B cell (primary cell): ENCODE results near the gene SUSD4. TPM values are rescaled to one million over a fixed set of nuclear protein-coding genes. Genes with fewer than 3 reads are reported as not detected.

Source experiments
- ATAC-seq: fragments of 200-7000 bp; cut with Tn5 transposase; one replicate; pipeline ENCODE4 v1.10.0; 2021; ENCODE audit warnings: low read depth, mild to moderate bottlenecking, moderate number of reproducible peaks, moderate library complexity
- CTCF ChIA-PET: fragments of 350-600 bp; sonication (Branson Sonifier 250); formaldehyde crosslinking; loops from one replicate; lab custom pipeline; 2021; ENCODE audit warnings: antibody characterized with exemption, inconsistent platforms; lab: Charles Lee
- POLR2A ChIA-PET: fragments of 350-600 bp; sonication (Branson Sonifier 250); formaldehyde crosslinking; loops from one replicate; lab custom pipeline; 2021; ENCODE audit warnings: antibody characterized with exemption; lab: Charles Lee
- DNase-seq: peaks from one replicate; pipeline ENCODE4 v3.0.0; 2013
- H2AFZ ChIP-seq: 2 replicates; pipeline ENCODE4 v1.6.1; 2012; ENCODE audit warnings: mild to moderate bottlenecking, low read depth, low read length; ENCODE audit not compliant: insufficient read depth, poor library complexity, severe bottlenecking
- H3K27ac ChIP-seq, 2 donors: 1 replicate in 1 of 2; 2 replicates in 1 of 2; pipeline ENCODE4 v1.5.1; 2012 to 2013; ENCODE audit warnings: low read length in 2 of 2, mild to moderate bottlenecking in 2 of 2, moderate library complexity in 1 of 2
- H3K27me3 ChIP-seq, 4 experiments: fragments of 200-600 bp in 1 of 4; sonication (generic) in 1 of 4; replicated peaks in 1 of 4; 1 replicate in 2 of 4; 2 replicates in 2 of 4; pipeline versions ENCODE4 v1.6.1 to v1.7.0; 2013 to 2016; ENCODE audit warnings: low read length in 3 of 4, mild to moderate bottlenecking in 2 of 4, mixed read lengths in 1 of 4, moderate library complexity in 1 of 4; ENCODE audit not compliant: insufficient read depth in 4 of 4, control insufficient read depth in 3 of 4; ENCODE audit errors: control extremely low read depth in 1 of 4
- H3K36me3 ChIP-seq, 2 experiments: replicated peaks in 1 of 2; 1 replicate in 1 of 2; 2 replicates in 1 of 2; pipeline versions ENCODE4 v1.6.1 to v1.7.1; 2013; ENCODE audit warnings: low read length in 1 of 2; ENCODE audit not compliant: insufficient read depth in 2 of 2, control insufficient read depth in 1 of 2; ENCODE audit errors: control extremely low read depth in 1 of 2, extremely low read depth in 1 of 2
- H3K4me1 ChIP-seq, 2 donors: fragments of 200-600 bp in 1 of 2; sonication (generic) in 1 of 2; 1 replicate in 1 of 2; 2 replicates in 1 of 2; pipeline versions ENCODE4 v1.5.1 to v1.6.1; 2013 to 2017; ENCODE audit warnings: low read length in 2 of 2; ENCODE audit not compliant: control insufficient read depth in 2 of 2, insufficient read depth in 2 of 2
- H3K4me2 ChIP-seq: replicated peaks from 2 replicates; pipeline ENCODE3; 2012; ENCODE audit warnings: mild to moderate bottlenecking, low read depth, low read length; ENCODE audit not compliant: poor library complexity, severe bottlenecking
- H3K4me3 ChIP-seq, 5 experiments: fragments of 200-600 bp in 1 of 5; sonication (generic) in 1 of 5; 1 replicate in 3 of 5; 2 replicates in 2 of 5; pipeline versions ENCODE4 v1.5.1 to v1.7.0; 2011 to 2016; ENCODE audit warnings: low read length in 4 of 5, mild to moderate bottlenecking in 4 of 5, low read depth in 2 of 5, control low read depth in 1 of 5, moderate library complexity in 1 of 5; ENCODE audit not compliant: insufficient read depth in 1 of 5; ENCODE audit errors: control extremely low read depth in 1 of 5, extremely low read depth in 1 of 5
- H3K79me2 ChIP-seq: fragments of 200-600 bp; sonication (generic); one replicate; pipeline ENCODE4 v1.6.0; 2016; ENCODE audit warnings: low read length; ENCODE audit not compliant: control insufficient read depth, insufficient read depth
- H3K9ac ChIP-seq: fragments of 200-600 bp; sonication (generic); 2 replicates; pipeline ENCODE4 v1.6.1; 2017; ENCODE audit warnings: mild to moderate bottlenecking, low read length, moderate library complexity
- H3K9me3 ChIP-seq, 3 donors: one replicate each; pipeline versions ENCODE4 v1.6.1 to v1.7.1; 2013; ENCODE audit warnings: low read length in 2 of 3; ENCODE audit not compliant: control insufficient read depth in 2 of 3, insufficient read depth in 1 of 3; ENCODE audit errors: control extremely low read depth in 1 of 3
- H4K20me1 ChIP-seq: 2 replicates; pipeline ENCODE4 v1.6.0; 2012; ENCODE audit warnings: mild to moderate bottlenecking, low read length; ENCODE audit not compliant: insufficient read depth, control insufficient read depth, poor library complexity, severe bottlenecking
- H3K27ac Mint-ChIP-seq: one replicate; pipeline ENCODE4 v1.8.0; 2021; ENCODE audit warnings: mixed read lengths
- H3K27me3 Mint-ChIP-seq: one replicate; pipeline ENCODE4 v1.8.0; 2021; ENCODE audit warnings: mixed read lengths
- H3K4me1 Mint-ChIP-seq: one replicate; pipeline ENCODE4 v1.8.0; 2021; ENCODE audit warnings: mixed read lengths
- H3K4me3 Mint-ChIP-seq: one replicate; pipeline ENCODE4 v1.8.0; 2021; ENCODE audit warnings: mixed read lengths
- H3K9me3 Mint-ChIP-seq: one replicate; pipeline ENCODE4 v1.8.0; 2022; ENCODE audit warnings: mixed read lengths; ENCODE audit not compliant: insufficient read depth
- EZH2 ChIP-seq: IDR thresholded peaks from 2 replicates; pipeline ENCODE4 v1.6.1; 2012; ENCODE audit warnings: borderline replicate concordance, low read depth, mild to moderate bottlenecking, moderate library complexity, low read length; ENCODE audit not compliant: insufficient read depth, poor library complexity, severe bottlenecking
- WGBS: methylation state at CpG from one replicate; pipeline ENCODE4 v1.1.5; 2013; ENCODE audit warnings: missing lambda C conversion rate; ENCODE audit not compliant: insufficient coverage; 5-methylcytosine and 5-hydroxymethylcytosine counted together
- intact Hi-C: fragments of 100-400 bp; cut with micrococcal nuclease; formaldehyde crosslinking; loops from one replicate; pipeline ENCODE4 v1.10.0; 2022
- polyA plus RNA-seq: library from polyadenylated mRNA; depleted of rRNA; stranded (reverse); fragments of >200 nt; gene quantifications from 2 replicates; pipeline ENCODE4 v1.2.3, GENCODE V29; 2012
- total RNA-seq, 2 donors: library from RNA; stranded (reverse); fragments of 120-200 nt in 1 of 2; gene quantifications; 1 replicate in 1 of 2; 2 replicates in 1 of 2; pipeline versions ENCODE4 v1.2.3 to v1.2.4, GENCODE V29; 2013 to 2022
- TF ChIP-seq, protein P1 (sequence below): fragments of 200-600 bp; IDR thresholded peaks from one replicate; pipeline ENCODE4 v1.8.0; 2022; ENCODE audit warnings: antibody characterized with exemption, mild to moderate bottlenecking

SUSD4 gene
- total and polyA plus RNA-seq, 2 donors (not counting 1 experiment from before 2014, with no cell fraction given) = 0.13 TPM; not detected in 1

DNA sequence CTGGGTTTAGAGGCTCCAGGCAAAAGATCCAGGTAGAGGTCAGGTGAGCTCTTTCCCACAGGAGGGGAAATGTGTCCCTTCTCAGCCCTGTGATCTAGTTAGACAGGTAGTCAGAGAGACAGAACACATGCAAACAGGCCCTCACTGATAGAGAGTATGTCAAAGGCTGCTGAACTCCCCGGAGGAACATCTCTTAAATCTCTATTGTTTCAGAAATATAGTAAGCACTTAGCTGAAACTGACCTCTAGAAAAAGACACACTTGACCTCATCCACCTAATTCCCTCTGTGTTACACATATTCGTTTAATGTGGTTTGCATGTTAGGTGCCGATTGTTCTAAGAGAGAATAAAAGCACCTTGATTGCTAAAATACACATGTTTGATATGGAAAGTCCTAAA, 23.3 kb downstream of the SUSD4 start:
- Histone ChIP-seq H3K4me1 (no peaks in the 10 kb centered on the region), H3K27me3 (no peaks in the 10 kb centered on the region), H3K36me3 (no peaks in the 10 kb centered on the region), H3K4me3 (no peak overlapping the region), H3K9ac (no peak overlapping the region), H3K79me2 (no peaks in the 10 kb centered on the region), H2AFZ (no peak overlapping the region), H3K4me2 (no peak overlapping the region), H3K27ac (no peak overlapping the region), H3K9me3 (no peaks in the 10 kb centered on the region), H4K20me1 (no peaks in the 10 kb centered on the region)
- CTCF ChIA-PET = no interaction called here
- ATAC-seq (no peak), DNase-seq (no peak)
- Mint-ChIP-seq H3K27me3 (peaks cover 14% of the 10 kb centered on the region), H3K4me1 (no peaks in the 10 kb centered on the region), H3K4me3 (no peak overlapping the region), H3K27ac (no peak overlapping the region), H3K9me3 (no peaks in the 10 kb centered on the region)
- TF ChIP-seq EZH2 = no peak
- TF ChIP-seq, protein P1, sequence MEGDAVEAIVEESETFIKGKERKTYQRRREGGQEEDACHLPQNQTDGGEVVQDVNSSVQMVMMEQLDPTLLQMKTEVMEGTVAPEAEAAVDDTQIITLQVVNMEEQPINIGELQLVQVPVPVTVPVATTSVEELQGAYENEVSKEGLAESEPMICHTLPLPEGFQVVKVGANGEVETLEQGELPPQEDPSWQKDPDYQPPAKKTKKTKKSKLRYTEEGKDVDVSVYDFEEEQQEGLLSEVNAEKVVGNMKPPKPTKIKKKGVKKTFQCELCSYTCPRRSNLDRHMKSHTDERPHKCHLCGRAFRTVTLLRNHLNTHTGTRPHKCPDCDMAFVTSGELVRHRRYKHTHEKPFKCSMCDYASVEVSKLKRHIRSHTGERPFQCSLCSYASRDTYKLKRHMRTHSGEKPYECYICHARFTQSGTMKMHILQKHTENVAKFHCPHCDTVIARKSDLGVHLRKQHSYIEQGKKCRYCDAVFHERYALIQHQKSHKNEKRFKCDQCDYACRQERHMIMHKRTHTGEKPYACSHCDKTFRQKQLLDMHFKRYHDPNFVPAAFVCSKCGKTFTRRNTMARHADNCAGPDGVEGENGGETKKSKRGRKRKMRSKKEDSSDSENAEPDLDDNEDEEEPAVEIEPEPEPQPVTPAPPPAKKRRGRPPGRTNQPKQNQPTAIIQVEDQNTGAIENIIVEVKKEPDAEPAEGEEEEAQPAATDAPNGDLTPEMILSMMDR = no peak
- no CpG with 5 or more reads among the region's 3 CpGs for WGBS
- POLR2A ChIA-PET = no interaction called here
- intact Hi-C loops = no loop called here

DNA sequence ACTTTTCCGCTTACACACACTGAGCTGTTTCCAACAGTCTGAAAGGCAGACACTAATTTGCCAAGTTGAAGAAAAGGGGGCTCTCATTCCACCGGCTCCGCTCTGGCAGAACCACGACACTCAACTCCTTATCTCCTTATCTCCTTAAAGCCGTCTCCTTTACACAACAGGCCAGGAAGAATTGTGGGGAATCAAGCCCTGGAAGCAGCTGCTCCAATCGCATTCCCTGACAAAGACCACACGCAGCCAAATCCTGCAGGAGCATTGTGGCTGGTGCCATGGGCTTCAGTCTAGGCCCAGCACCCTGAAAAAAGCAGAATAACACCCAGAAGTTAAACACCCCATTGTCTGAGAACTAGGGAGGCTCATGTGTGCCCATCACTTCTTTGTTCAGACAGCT, 24.1 kb downstream of the SUSD4 start:
- Mint-ChIP-seq H3K9me3 (no peaks in the 10 kb centered on the region), H3K27me3 (peaks cover 18% of the 10 kb centered on the region), H3K27ac (no peak overlapping the region), H3K4me1 (no peaks in the 10 kb centered on the region), H3K4me3 (no peak overlapping the region)
- intact Hi-C loops = no loop called here
- no peak overlapping the region for H3K4me2 ChIP-seq
- H3K27me3 ChIP-seq = no peaks in the 10 kb centered on the region
- no peaks in the 10 kb centered on the region for H3K4me1 ChIP-seq
- DNase-seq (no peak), ATAC-seq (no peak)
- ChIA-PET POLR2A (no interaction called here), CTCF (no interaction called here)
- no peaks in the 10 kb centered on the region for H3K36me3 ChIP-seq
- no peak overlapping the region for H3K9ac ChIP-seq
- H3K27ac ChIP-seq = no peak overlapping the region
- no peak overlapping the region for H3K4me3 ChIP-seq
- WGBS = 93% methylated on average over 7 of the region's 7 CpGs
- no peak for TF ChIP-seq EZH2
- TF ChIP-seq, protein P1 = no peak
- H2AFZ ChIP-seq = no peak overlapping the region
- H4K20me1 ChIP-seq = no peaks in the 10 kb centered on the region
- no peaks in the 10 kb centered on the region for H3K79me2 ChIP-seq
- H3K9me3 ChIP-seq = no peaks in the 10 kb centered on the region
